ENCODE data around the gene RAB40A.
"Not testable (repeated sequence)": the region's sequence is repeated elsewhere in the genome, so short reads cannot be mapped to it uniquely, and the experiment has no call there.

RAB40A gene

DNA sequence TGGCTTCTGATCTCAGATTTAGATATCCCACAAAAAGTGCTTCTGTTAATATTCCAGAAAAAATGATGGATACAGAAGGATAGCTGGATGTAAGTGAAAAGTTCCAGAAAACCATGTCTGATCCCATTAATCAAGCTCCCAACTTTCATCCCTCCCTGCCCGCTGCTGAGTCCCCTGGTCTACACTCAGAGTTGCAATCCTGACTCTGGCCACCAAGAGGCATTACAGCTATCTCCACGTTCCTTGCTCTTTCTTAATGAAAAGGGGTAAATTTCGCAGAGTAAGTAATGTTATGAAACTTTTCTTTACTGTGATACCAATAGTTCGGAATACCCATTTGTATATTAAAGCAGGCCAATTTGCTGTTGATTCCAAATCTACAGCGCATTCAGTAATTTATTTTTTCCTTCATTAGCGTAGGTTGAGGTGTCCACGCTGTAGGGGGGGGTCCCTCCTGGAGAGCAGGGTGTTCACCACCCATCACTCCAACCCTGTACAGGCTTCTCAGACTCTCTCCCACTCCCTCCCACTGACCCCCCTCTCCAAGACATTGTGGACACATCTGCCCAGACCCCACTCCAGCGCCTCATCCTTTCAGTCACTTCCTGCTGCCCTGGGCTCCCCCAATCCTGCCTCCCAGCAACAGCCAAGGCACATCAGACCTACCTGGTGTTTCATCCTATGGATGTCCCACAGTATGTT lies 55.1 kb downstream of the RAB40A start:
- no peak for TF ChIP-seq POLR2A (IDR thresholded peaks at IDR 0.05; ENCODE audit: low read length)
- no peak for TF ChIP-seq GATA1 (IDR thresholded peaks at IDR 0.05; ENCODE audit: low read depth, low read length)
- peak; percentile 36 to 43 for DNase-seq

GRCh38 chrX:103461156-103461555 lies 58.1 kb downstream of the RAB40A start:
- no peak for DNase-seq
- TF ChIP-seq POLR2A (IDR thresholded peaks at IDR 0.05; ENCODE audit: low read length) (no peak), GATA1 (IDR thresholded peaks at IDR 0.05; ENCODE audit: low read depth, low read length) (no peak)

DNA sequence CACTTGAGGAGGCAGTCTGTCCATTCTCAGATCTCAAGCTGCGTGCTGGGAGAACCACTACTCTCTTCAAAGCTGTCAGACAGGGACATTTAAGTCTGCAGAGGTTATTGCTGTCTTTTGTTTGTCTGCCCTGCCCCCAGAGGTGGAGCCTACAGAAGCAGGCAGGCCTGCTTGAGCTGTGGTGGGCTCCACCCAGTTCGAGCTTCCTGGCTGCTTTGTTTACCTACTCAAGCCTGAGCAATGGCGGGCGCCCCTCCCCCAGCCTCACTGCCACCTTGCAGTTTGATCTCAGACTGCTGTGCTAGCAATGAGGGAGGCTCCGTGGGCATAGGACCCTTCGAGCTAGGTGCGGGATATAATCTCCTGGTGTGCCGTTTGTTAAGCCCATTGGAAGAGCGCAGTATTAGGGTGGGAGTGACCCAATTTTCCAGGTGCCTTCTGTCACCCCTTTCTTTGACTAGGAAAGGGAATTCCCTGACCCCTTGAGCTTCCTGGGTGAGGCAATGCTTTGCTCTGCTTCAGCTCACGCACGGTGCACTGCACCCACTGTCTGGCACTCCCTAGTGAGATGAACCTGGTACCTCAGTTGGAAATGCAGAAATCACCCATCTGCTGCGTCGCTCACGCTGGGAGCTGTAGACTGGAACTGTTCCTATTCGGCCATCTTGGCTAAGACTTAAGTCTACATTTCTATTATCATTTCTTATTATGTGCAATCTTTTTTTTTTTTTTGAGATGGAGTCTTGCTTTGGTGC lies 59.1 kb downstream of the RAB40A start:
- not testable (repeated sequence) for DNase-seq

DNA sequence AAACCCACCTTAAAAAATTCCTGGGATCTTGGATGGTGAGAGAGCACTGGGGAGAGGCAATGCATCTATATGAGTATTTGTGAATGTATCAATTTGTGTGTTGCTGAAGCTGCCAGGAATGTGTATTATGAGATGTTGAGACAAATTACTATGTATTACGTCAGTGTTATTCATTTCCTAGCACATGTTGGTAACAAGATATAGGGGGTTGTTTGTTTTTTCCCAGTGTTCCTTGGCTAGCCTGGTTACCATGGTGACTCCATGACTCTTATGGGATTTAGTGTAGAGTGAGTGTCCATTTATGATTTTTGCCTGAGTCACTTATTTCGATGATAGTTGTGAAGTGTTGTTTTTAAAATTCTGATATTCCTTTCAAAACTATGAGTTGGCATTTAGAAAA lies 65.6 kb downstream of the RAB40A start:
- DNase-seq: peak in 1 of 2 experiments; percentile 3
- TF ChIP-seq GATA1 (IDR thresholded peaks at IDR 0.05; ENCODE audit: low read depth, low read length) (no peak), POLR2A (IDR thresholded peaks at IDR 0.05; ENCODE audit: low read length) (no peak)
